ENCODE data around the gene UPP2. TPM values are rescaled to one million over a fixed set of nuclear protein-coding genes. Genes with fewer than 3 reads are reported as not detected.

The UPP2 gene
- total and polyA plus RNA-seq, 2 experiments from 2014 or later: 0.70 TPM; not detected in 1

- Histone ChIP-seq H2AFZ (no peak overlapping the region), H3K27me3 (no peaks in the 10 kb centered on the region), H3K4me3 (no peak overlapping the region), H3K9me2 (replicated peaks; ENCODE audit: insufficient read depth) (no peaks in the 10 kb centered on the region), H4K20me1 (ENCODE audit: insufficient read depth, poor library complexity, severe bottlenecking) (no peaks in the 10 kb centered on the region), H3K4me2 (peak overlapping the region; percentile 63), H3K4me1 (ENCODE audit: insufficient read depth) (peaks cover 57% of the 10 kb centered on the region), H3K36me3 (replicated peaks; ENCODE audit: insufficient read depth, low read depth) (no peaks in the 10 kb centered on the region), H3K79me2 (no peaks in the 10 kb centered on the region), H3K9me3 (ENCODE audit: low read depth) (no peaks in the 10 kb centered on the region), H3K27ac (peak overlapping the region; percentile 97)
- TF ChIP-seq EZH2phosphoT487 (IDR thresholded peaks at IDR 0.05; ENCODE audit: low read depth, severe bottlenecking, unreplicated experiment) (no peak), CTCF (IDR thresholded peaks at IDR 0.05; ENCODE audit: poor library complexity) (no peak), EZH2 (IDR thresholded peaks at IDR 0.05; ENCODE audit: borderline replicate concordance) (no peak)
- no peak for DNase-seq (ENCODE audit: low spot score)
- WGBS (ENCODE audit: low lambda C conversion rate, missing lambda C conversion rate): 67% methylated on average over 1 of the region's 1 CpG
These were observed 29.8 kb downstream of the UPP2 start for GRCh38 chr2:158131483-158131912.

DNA sequence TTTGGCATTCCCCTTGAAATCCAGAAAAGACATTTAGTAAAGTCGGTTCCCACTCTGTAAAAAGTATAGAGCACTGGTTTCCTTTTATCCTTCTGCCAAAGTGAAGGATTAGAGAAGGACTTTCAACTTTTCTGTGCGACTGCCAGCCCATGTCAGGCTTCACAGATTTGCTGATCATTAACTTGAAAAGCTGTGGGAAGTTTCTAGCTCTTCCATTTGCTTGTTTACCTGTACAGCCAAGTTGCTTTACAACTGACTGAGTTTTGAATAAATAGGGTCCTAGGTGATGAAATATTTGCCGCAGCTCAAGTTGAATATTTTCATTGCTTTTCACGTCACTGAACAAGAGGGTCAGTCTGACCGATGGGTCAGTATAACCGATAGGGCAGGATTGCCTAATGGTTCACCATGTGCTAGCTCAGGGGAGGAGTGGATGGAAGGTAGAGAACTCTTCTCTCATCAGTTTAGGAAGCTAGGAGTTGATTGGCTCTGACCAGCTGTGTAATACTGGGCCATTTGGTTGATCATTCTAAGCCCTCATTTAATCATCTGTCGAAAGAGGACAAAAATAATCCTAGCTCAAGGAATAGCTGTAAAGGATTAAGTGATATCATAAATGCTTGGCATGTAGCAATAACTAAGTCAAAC, 30.4 kb downstream of the UPP2 start:
- DNase-seq (ENCODE audit: low spot score): peak; percentile 42
- Histone ChIP-seq H4K20me1 (ENCODE audit: insufficient read depth, poor library complexity, severe bottlenecking) (no peaks in the 10 kb centered on the region), H3K27me3 (no peaks in the 10 kb centered on the region), H3K79me2 (no peaks in the 10 kb centered on the region), H3K9me2 (replicated peaks; ENCODE audit: insufficient read depth) (no peaks in the 10 kb centered on the region), H3K4me2 (peak overlapping the region; percentile 63), H3K4me1 (ENCODE audit: insufficient read depth) (peaks cover 53% of the 10 kb centered on the region), H3K4me3 (no peak overlapping the region), H3K36me3 (replicated peaks; ENCODE audit: insufficient read depth, low read depth) (no peaks in the 10 kb centered on the region), H3K9me3 (ENCODE audit: low read depth) (no peaks in the 10 kb centered on the region), H2AFZ (no peak overlapping the region), H3K27ac (peak overlapping the region; percentile 97)
- TF ChIP-seq CTCF (IDR thresholded peaks at IDR 0.05; ENCODE audit: poor library complexity) (no peak), EZH2 (IDR thresholded peaks at IDR 0.05; ENCODE audit: borderline replicate concordance) (no peak), EZH2phosphoT487 (IDR thresholded peaks at IDR 0.05; ENCODE audit: low read depth, severe bottlenecking, unreplicated experiment) (no peak)
- WGBS (ENCODE audit: low lambda C conversion rate, missing lambda C conversion rate): 56% methylated on average over 7 of the region's 7 CpGs

DNA sequence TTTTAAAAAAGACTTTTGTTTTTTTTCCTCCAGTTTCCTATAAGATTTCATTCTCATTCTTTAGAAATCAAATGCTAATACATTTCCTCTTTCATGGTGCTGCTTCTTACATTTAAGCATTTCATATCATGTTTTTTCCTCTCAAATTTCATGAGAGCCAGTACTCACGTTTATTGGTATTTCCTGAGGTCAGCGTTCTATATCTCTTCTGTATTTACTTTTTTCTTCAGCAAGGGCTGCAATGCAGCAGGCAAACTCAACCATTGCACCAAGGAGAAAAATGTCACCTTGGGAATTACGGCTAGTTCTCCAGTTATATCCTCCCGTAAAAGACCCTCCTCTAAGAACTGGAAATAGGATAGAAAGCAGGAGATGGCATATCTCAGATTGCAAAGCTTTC, 32.4 kb downstream of the UPP2 start:
- Histone ChIP-seq H2AFZ (no peak overlapping the region), H3K27me3 (no peaks in the 10 kb centered on the region), H3K4me3 (no peak overlapping the region), H3K9me3 (ENCODE audit: low read depth) (no peaks in the 10 kb centered on the region), H3K27ac (no peak overlapping the region), H4K20me1 (ENCODE audit: insufficient read depth, poor library complexity, severe bottlenecking) (no peaks in the 10 kb centered on the region), H3K4me1 (ENCODE audit: insufficient read depth) (peaks cover 37% of the 10 kb centered on the region), H3K79me2 (no peaks in the 10 kb centered on the region), H3K9me2 (replicated peaks; ENCODE audit: insufficient read depth) (no peaks in the 10 kb centered on the region), H3K36me3 (replicated peaks; ENCODE audit: insufficient read depth, low read depth) (no peaks in the 10 kb centered on the region), H3K4me2 (no peak overlapping the region)
- WGBS (ENCODE audit: low lambda C conversion rate, missing lambda C conversion rate): 53% methylated on average over 4 of the region's 4 CpGs
- no peak for DNase-seq (ENCODE audit: low spot score)
- TF ChIP-seq EZH2phosphoT487 (IDR thresholded peaks at IDR 0.05; ENCODE audit: low read depth, severe bottlenecking, unreplicated experiment): no peak
- no peak for TF ChIP-seq EZH2 (IDR thresholded peaks at IDR 0.05; ENCODE audit: borderline replicate concordance)
- TF ChIP-seq CTCF (IDR thresholded peaks at IDR 0.05; ENCODE audit: poor library complexity): no peak

Measured in hepatocyte (in vitro differentiated cells).